Stomach (tissue), 4 donors: Measurements from ENCODE around the gene DGCR8.

ENCODE experiments used
- CTCF ChIP-seq, 7 experiments: fragments of 450-650 bp in 4 of 7; fragments of 200-600 bp in 3 of 7; sonication (generic) in 3 of 7; IDR thresholded peaks; one replicate each; pipeline ENCODE4 v1.5.1; 2016 to 2019; ENCODE audit warnings: antibody characterized with exemption in 7 of 7, control low read depth in 2 of 7, mild to moderate bottlenecking in 1 of 7
- POLR2A ChIP-seq, 4 donors: fragments of 450-650 bp; IDR thresholded peaks; one replicate each; pipeline ENCODE4 v1.6.1; 2016; ENCODE audit warnings: antibody characterized with exemption in 4 of 4, control low read depth in 2 of 4, mild to moderate bottlenecking in 1 of 4, moderate library complexity in 1 of 4

DNA sequence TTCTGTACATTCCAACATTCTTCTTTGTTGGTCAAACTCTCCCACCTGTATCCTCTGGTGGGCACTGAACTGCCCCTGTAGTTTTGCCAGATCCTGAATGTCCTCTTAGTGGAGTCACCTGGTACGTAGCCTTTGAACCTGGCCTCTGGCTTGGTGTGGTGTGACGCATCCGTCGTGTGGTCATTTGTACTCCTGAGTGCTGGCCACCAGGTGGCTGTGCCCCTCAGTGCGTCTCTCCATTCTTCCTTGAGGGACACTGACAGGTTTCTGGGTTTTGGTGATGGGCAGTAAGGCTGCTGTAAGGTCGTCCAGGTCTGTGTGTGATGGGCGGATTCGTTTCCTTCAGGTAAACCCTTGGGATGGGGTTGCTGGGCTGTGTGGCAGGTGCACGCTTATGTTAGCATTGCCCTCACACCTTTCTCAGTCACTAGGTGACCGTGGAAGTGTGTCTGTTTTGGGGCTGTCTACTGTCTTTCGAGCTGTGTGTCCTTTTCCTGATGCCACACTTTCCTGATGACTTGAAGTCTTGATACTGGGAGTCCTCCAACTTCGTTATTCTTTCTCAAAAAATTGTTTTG lies 22.3 kb downstream of the DGCR8 start:
- TF ChIP-seq POLR2A (IDR thresholded peaks at IDR 0.05): no peak
- no peak for TF ChIP-seq CTCF (IDR thresholded peaks at IDR 0.05)
